Esophagus muscularis mucosa (tissue), 4 donors: ENCODE measurements around the gene TKT. TPM values are rescaled to one million over a fixed set of nuclear protein-coding genes. Genes with fewer than 3 reads are reported as not detected.

Experiments used
- DNase-seq: peaks from one replicate; pipeline ENCODE4 v3.0.0-alpha.2; 2017; ENCODE audit errors: extremely low spot score
- H3K27ac ChIP-seq, 4 donors: fragments of 200-600 bp; sonication (generic); replicated peaks in 1 of 4; 1 replicate in 3 of 4; 2 replicates in 1 of 4; pipeline ENCODE4 v1.5.1; 2016 to 2019; ENCODE audit warnings: mild to moderate bottlenecking in 1 of 4
- H3K27me3 ChIP-seq, 4 donors: fragments of 200-600 bp; sonication (generic); one replicate each; pipeline versions ENCODE4 v1.5.1 to v1.6.0; 2016 to 2019
- H3K36me3 ChIP-seq, 4 donors: fragments of 200-600 bp; sonication (generic); one replicate each; pipeline ENCODE4 v1.5.1; 2016 to 2019
- H3K4me1 ChIP-seq, 4 donors: fragments of 200-600 bp; sonication (generic); one replicate each; pipeline ENCODE4 v1.5.1; 2016 to 2019
- H3K4me3 ChIP-seq, 4 donors: fragments of 200-600 bp; sonication (generic); 1 replicate in 2 of 4; 2 replicates in 2 of 4; pipeline ENCODE4 v1.5.1; 2016 to 2019; ENCODE audit warnings: mild to moderate bottlenecking in 4 of 4, moderate library complexity in 1 of 4
- H3K9me3 ChIP-seq, 4 donors: fragments of 200-600 bp; sonication (generic); 1 replicate in 3 of 4; 2 replicates in 1 of 4; pipeline ENCODE4 v1.5.1; 2016 to 2019
- EP300 ChIP-seq: sonication (generic); formaldehyde crosslinking; IDR thresholded peaks from one replicate; pipeline ENCODE4 v1.6.1; 2017; ENCODE audit warnings: antibody characterized with exemption
- POLR2A ChIP-seq: fragments of 450-650 bp; IDR thresholded peaks from one replicate; pipeline ENCODE4 v1.6.1; 2017; ENCODE audit warnings: antibody characterized with exemption, moderate library complexity, mild to moderate bottlenecking, low read depth
- POLR2AphosphoS5 ChIP-seq, 2 donors: sonication (generic); formaldehyde crosslinking; IDR thresholded peaks; one replicate each; pipeline ENCODE4 v1.6.1; 2017; ENCODE audit warnings: antibody characterized with exemption in 2 of 2
- WGBS: methylation state at CpG from one replicate; pipeline ENCODE4 v1.1.5; 2018; 5-methylcytosine and 5-hydroxymethylcytosine counted together
- intact Hi-C: fragments of 100-400 bp; cut with DNase I; formaldehyde crosslinking; loops from one replicate; pipeline ENCODE4 v1.15.1; 2023
- total RNA-seq, 4 donors: library from RNA; depleted of rRNA; stranded (reverse); fragments of >200 nt; gene quantifications; one replicate each; pipeline versions ENCODE4 v1.1.0 to v1.2.1, GENCODE V29; 2016
- TF ChIP-seq, protein P1 (sequence below), 3 experiments: fragments of 200-600 bp in 2 of 3; fragments of 450-650 bp in 1 of 3; sonication (generic) in 2 of 3; IDR thresholded peaks; one replicate each; pipeline ENCODE4 v1.5.1; 2017 to 2019; ENCODE audit warnings: antibody characterized with exemption in 3 of 3, mild to moderate bottlenecking in 2 of 3, moderate library complexity in 1 of 3

TKT gene
- total RNA-seq, 4 donors from 2014 or later: 295 to 524 (median 378) TPM

DNA sequence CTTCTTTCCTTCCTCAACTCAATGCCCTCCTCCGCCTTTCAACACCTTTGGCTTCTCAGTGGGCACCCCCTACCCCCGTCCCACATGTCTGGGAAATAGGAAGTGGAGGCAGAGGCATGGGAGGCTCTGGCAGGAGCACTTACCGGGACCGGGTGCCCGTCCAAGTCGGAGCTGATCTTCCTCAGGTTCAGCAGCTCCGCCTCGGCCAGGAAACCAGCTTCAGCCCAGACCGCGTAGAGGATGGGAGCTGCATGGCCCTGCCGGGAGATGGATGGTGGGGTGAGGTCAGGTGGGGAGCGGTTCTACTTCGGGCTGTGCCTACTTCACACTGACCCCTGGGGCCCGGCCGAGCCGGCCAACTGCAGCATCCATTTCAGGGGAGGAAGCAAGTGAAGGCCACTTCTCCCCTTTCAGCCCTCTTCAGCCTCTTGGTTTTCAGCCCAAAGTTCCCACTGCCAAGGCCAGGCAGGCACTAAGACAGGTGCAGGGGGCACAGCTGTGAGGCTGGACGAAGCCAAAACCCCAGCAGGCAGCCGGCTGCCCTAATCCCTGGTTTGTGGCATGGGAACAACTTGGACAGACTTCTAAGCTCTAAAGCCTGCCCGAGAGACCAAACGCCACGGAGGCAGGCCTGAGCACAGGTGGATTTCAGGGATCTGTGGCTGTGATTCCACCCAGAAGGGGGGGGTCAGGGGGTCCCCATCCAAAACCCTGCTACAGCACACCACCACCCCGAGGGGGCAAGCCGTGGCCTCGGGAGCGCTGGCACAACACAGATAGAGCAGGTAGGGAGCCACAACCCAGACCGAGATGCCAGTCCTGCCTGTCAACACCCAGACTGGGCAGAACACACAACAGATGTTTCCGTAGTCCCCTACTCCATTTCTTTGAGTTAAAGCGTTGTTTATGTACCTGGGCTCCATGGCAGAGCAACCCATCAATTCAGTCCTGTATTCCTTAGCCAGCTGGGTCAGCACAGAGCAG lies 14.5 kb downstream of the TKT start:
- H3K36me3 ChIP-seq: peaks cover 43 to 61% (median 58%) of the 10 kb centered on the region in 4 donors
- peak overlapping the region in 3 of 4 donors; percentile 50 to 62 (median 57) for H3K27ac ChIP-seq
- TF ChIP-seq POLR2A: no peak
- no peak for TF ChIP-seq EP300
- TF ChIP-seq, protein P1, sequence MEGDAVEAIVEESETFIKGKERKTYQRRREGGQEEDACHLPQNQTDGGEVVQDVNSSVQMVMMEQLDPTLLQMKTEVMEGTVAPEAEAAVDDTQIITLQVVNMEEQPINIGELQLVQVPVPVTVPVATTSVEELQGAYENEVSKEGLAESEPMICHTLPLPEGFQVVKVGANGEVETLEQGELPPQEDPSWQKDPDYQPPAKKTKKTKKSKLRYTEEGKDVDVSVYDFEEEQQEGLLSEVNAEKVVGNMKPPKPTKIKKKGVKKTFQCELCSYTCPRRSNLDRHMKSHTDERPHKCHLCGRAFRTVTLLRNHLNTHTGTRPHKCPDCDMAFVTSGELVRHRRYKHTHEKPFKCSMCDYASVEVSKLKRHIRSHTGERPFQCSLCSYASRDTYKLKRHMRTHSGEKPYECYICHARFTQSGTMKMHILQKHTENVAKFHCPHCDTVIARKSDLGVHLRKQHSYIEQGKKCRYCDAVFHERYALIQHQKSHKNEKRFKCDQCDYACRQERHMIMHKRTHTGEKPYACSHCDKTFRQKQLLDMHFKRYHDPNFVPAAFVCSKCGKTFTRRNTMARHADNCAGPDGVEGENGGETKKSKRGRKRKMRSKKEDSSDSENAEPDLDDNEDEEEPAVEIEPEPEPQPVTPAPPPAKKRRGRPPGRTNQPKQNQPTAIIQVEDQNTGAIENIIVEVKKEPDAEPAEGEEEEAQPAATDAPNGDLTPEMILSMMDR (IDR thresholded peaks at IDR 0.05): no peak
- TF ChIP-seq POLR2AphosphoS5 (IDR thresholded peaks at IDR 0.05): no peak
- no peaks in the 10 kb centered on the region for H3K9me3 ChIP-seq
- no peaks in the 10 kb centered on the region for H3K27me3 ChIP-seq
- peaks cover 70 to 91% (median 82%) of the 10 kb centered on the region in 4 donors for H3K4me1 ChIP-seq
- DNase-seq: no peak
- intact Hi-C loops: no loop called here
- H3K4me3 ChIP-seq: no peak overlapping the region
- WGBS: 90% methylated on average over 22 of the region's 28 CpGs

DNA sequence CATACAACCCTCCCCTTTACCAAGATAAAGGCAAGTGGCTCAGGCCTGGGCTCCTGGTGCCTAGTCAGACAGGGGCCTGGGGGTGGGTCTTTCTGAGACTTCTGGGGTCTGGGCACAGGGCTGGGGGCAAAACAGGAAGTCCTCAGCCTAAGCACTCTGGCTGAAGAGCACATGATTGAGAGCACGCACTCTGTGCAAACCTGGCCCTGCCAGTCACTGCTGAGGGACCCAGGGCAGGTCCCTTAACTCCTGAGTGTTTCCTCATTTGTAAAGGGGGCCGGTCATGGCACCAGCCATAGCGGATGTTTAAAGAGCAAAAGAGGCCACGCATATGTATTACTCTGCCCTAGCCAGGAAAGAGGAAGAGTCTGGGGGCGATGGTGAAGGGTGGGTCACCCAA lies 16.0 kb downstream of the TKT start:
- intact Hi-C loops: no loop called here
- no peaks in the 10 kb centered on the region for H3K27me3 ChIP-seq
- TF ChIP-seq, protein P1 (IDR thresholded peaks at IDR 0.05): no peak
- no peak for TF ChIP-seq POLR2AphosphoS5 (IDR thresholded peaks at IDR 0.05)
- TF ChIP-seq POLR2A: no peak
- TF ChIP-seq EP300: no peak
- H3K4me1 ChIP-seq: peaks cover 71 to 99% (median 85%) of the 10 kb centered on the region in 4 donors
- peak overlapping the region; percentile 50 to 81 (median 61) for H3K27ac ChIP-seq
- H3K9me3 ChIP-seq: no peaks in the 10 kb centered on the region
- no peak overlapping the region for H3K4me3 ChIP-seq
- 80% methylated on average over 5 of the region's 5 CpGs for WGBS
- peaks cover 49 to 76% (median 70%) of the 10 kb centered on the region in 4 donors for H3K36me3 ChIP-seq
- no peak for DNase-seq

DNA sequence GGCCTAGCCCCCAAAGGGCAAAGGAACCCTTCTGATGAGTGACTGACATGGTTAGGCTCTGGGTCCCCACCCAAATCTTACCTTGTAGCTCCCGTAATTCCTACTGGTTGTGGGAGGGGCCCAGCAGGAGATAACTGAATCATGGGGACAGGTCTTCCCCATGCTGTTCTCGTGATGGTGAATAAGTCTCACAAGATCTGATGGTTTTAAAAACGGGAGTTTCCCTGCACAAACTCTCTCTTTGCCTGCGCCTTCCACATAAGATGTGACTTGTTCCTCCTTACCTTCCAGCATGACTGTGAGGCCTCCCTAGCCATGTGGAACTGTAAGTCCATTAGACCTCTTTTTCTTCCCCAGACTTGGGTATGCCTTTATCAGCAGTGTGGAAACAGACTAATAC lies 16.9 kb downstream of the TKT start:
- intact Hi-C loops: no loop called here
- Histone ChIP-seq H3K4me1 (peaks cover 62 to 91% (median 76%) of the 10 kb centered on the region in 4 donors), H3K27ac (peak overlapping the region; percentile 50 to 81 (median 64)), H3K9me3 (no peaks in the 10 kb centered on the region), H3K36me3 (peaks cover 57 to 85% (median 79%) of the 10 kb centered on the region in 4 donors), H3K4me3 (no peak overlapping the region), H3K27me3 (no peaks in the 10 kb centered on the region)
- no peak for DNase-seq
- TF ChIP-seq POLR2AphosphoS5 (IDR thresholded peaks at IDR 0.05): no peak
- no peak for TF ChIP-seq POLR2A
- TF ChIP-seq EP300: no peak
- TF ChIP-seq, protein P1 (IDR thresholded peaks at IDR 0.05): no peak
- WGBS: 75% methylated on average over 4 of the region's 4 CpGs

DNA sequence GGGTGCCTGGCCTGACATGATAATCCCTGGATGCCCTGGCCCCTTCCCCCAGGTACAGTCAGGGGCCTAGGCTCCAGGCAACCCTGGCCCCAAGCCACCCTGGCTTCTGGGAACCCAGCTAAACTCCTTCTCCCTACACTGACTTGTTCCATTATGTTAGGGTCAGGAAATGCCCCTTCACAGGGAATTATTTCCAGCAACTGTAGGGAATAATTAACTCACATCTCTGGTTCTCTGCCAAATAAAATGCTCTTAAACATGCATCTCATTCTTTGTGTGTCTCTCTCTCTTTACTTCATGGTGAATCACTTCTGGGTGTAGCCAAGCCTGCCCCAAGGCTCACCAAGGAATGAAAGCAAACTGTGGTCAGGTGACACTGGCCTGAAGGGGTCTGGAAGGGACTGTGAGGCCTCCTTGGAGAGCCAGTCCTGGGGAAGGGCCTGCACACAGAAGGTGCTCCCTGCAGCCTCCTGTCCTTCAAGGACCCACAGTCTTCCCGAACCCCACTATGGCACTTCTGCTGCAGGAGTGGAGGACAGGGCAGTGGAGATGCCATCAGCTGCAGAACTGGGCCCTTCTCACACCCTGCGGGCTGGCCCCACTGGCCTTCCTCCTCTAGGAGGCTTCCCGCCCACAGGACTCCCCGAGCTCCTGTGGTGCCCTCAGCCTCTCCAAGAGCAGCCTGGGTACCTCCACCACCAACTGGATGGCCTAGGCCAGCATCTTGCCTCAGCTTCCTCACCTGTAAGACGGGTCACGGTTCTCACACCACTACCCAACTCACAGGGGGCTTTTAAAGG lies 17.6 kb downstream of the TKT start:
- 56% methylated on average over 1 of the region's 6 CpGs for WGBS
- Histone ChIP-seq H3K4me1 (peaks cover 55 to 85% (median 70%) of the 10 kb centered on the region in 4 donors), H3K9me3 (no peaks in the 10 kb centered on the region), H3K36me3 (peaks cover 61 to 91% (median 85%) of the 10 kb centered on the region in 4 donors), H3K4me3 (no peak overlapping the region), H3K27me3 (no peaks in the 10 kb centered on the region), H3K27ac (peak overlapping the region; percentile 62 to 81 (median 70))
- intact Hi-C loops: no loop called here
- TF ChIP-seq EP300: no peak
- no peak for TF ChIP-seq POLR2A
- TF ChIP-seq POLR2AphosphoS5 (IDR thresholded peaks at IDR 0.05): peak in 1 of 2 donors; percentile 38
- no peak for DNase-seq
